K562 (cell line): ENCODE measurements around the gene ZFAND6. TPM values are rescaled to one million over a fixed set of nuclear protein-coding genes. Genes with fewer than 3 reads are reported as not detected.

Source experiments
- ATAC-seq: fragments of 200-7000 bp; cut with Tn5 transposase; 3 replicates; pipeline ENCODE4 v1.9.1; 2020; ENCODE audit warnings: moderate library complexity
- BruUV-seq: library from RNA; stranded (reverse); fragments of 400-500 nt; replicated peaks from 2 replicates; lab custom pipeline; 2021; lab: Mats Ljungman, UMichigan
- CTCF ChIA-PET: fragments of 300-600 bp; formaldehyde crosslinking; extraction: SDS; loops from one replicate; lab custom pipeline; 2021; ENCODE audit warnings: low intra/inter-chr PET ratio; lab: Yijun Ruan, JAX
- POLR2A ChIA-PET: fragments of 300-600, 350-650 bp; sonication (Branson Sonifier 250); formaldehyde crosslinking; extraction: SDS; loops from one replicate; lab custom pipeline; 2021; ENCODE audit warnings: antibody characterized with exemption, inconsistent platforms; lab: Yijun Ruan, JAX
- DNase-seq, 4 experiments: peaks; one replicate each; pipeline versions ENCODE4 v3.0.0 to v3.0.0-alpha.2; 2011 to 2018; ENCODE audit warnings: low spot score in 3 of 4, mixed read lengths in 3 of 4; ENCODE audit errors: extremely low read depth in 1 of 4
- FAIRE-seq: peaks from 2 replicates; lab custom pipeline; 2011; peaks lifted over from hg19 to GRCh38; lab: Jason Lieb, UNC
- H2AFZ ChIP-seq: 2 replicates; pipeline ENCODE4 v1.6.0; 2011; ENCODE audit warnings: low read depth, low read length, control low read depth, inconsistent platforms
- H3K27ac ChIP-seq: fragments of 200-600 bp; 3 replicates; pipeline ENCODE4 v1.8.0; 2011; ENCODE audit warnings: low read depth, mild to moderate bottlenecking, control low read depth, inconsistent platforms, low read length, moderate library complexity, mixed read lengths; ENCODE audit errors: extremely low read depth
- H3K27me3 ChIP-seq, 2 experiments: fragments of 300-600 bp in 1 of 2; 2 replicates in 1 of 2; 3 replicates in 1 of 2; pipeline versions ENCODE4 v1.6.0 to v1.8.0; 2011; ENCODE audit warnings: inconsistent platforms in 2 of 2, low read length in 2 of 2, mild to moderate bottlenecking in 1 of 2, mixed read lengths in 1 of 2, moderate library complexity in 1 of 2; ENCODE audit not compliant: control insufficient read depth in 2 of 2, insufficient read depth in 2 of 2
- H3K36me3 ChIP-seq: fragments of 300-600 bp; 3 replicates; pipeline ENCODE4 v1.8.0; 2011; ENCODE audit warnings: mild to moderate bottlenecking, low read length, inconsistent platforms; ENCODE audit not compliant: control insufficient read depth, insufficient read depth
- H3K4me1 ChIP-seq, 2 experiments: fragments of 200-600 bp in 1 of 2; replicated peaks in 1 of 2; 2 replicates in 1 of 2; 3 replicates in 1 of 2; pipeline versions ENCODE4 v1.5.1 to v1.8.0; 2011; ENCODE audit warnings: inconsistent platforms in 2 of 2, low read length in 2 of 2, mild to moderate bottlenecking in 1 of 2, mixed read lengths in 1 of 2, moderate library complexity in 1 of 2; ENCODE audit not compliant: control insufficient read depth in 2 of 2, insufficient read depth in 2 of 2
- H3K4me2 ChIP-seq: 2 replicates; pipeline ENCODE4 v1.6.1; 2011; ENCODE audit warnings: low read length, control low read depth, inconsistent platforms, mixed read lengths; ENCODE audit not compliant: insufficient read depth
- H3K4me3 ChIP-seq: fragments of 200-600 bp; sonication (generic), shearing (Covaris generic); 2 replicates; pipeline ENCODE4 v1.5.1; 2016; ENCODE audit warnings: control low read depth, inconsistent platforms
- H3K79me2 ChIP-seq: fragments of 200-600 bp; 3 replicates; pipeline ENCODE4 v1.8.0; 2011; ENCODE audit warnings: low read length, inconsistent platforms; ENCODE audit not compliant: control insufficient read depth, insufficient read depth
- H3K9ac ChIP-seq, 2 experiments: 2 replicates each; pipeline versions ENCODE4 v1.6.0 to v1.6.1; 2011; ENCODE audit warnings: low read depth in 2 of 2, low read length in 2 of 2, control low read depth in 1 of 2, inconsistent platforms in 1 of 2, mild to moderate bottlenecking in 1 of 2, mixed read lengths in 1 of 2; ENCODE audit not compliant: insufficient read depth in 1 of 2
- H3K9me1 ChIP-seq: one replicate; pipeline ENCODE4 v1.6.0; 2011; ENCODE audit warnings: inconsistent platforms, mild to moderate bottlenecking, low read length, moderate library complexity; ENCODE audit not compliant: control insufficient read depth, insufficient read depth
- H3K9me3 ChIP-seq: replicated peaks from 2 replicates; pipeline ENCODE4 v1.5.1; 2011; ENCODE audit warnings: low read depth, low read length, inconsistent platforms; ENCODE audit not compliant: control insufficient read depth, insufficient read depth
- H4K20me1 ChIP-seq: replicated peaks from 2 replicates; pipeline ENCODE4 v1.6.1; 2011; ENCODE audit warnings: low read length, inconsistent platforms, mixed read lengths; ENCODE audit not compliant: control insufficient read depth, insufficient read depth
- EHMT2 ChIP-seq: fragments of 450-650 bp; IDR thresholded peaks from 2 replicates; pipeline ENCODE4 v1.6.1; 2018; ENCODE audit warnings: antibody characterized with exemption
- GATAD2B ChIP-seq: fragments of 450-650 bp; IDR thresholded peaks from 2 replicates; pipeline ENCODE4 v1.6.1; 2017; ENCODE audit warnings: mild to moderate bottlenecking, borderline replicate concordance
- IRF2 ChIP-seq: sonication (generic); formaldehyde crosslinking; IDR thresholded peaks from 2 replicates; pipeline ENCODE4 v1.8.1; 2022; ENCODE audit warnings: mild to moderate bottlenecking, missing genetic modification reagents
- KDM4B ChIP-seq, 2 experiments: fragments of 450-650 bp in 1 of 2; sonication (generic) in 1 of 2; IDR thresholded peaks; 2 replicates each; pipeline ENCODE4 v1.6.1; 2016 to 2017; ENCODE audit warnings: borderline replicate concordance in 2 of 2, antibody characterized with exemption in 1 of 2, low read depth in 1 of 2, mild to moderate bottlenecking in 1 of 2
- RB1 ChIP-seq: fragments of 450-650 bp; IDR thresholded peaks from 2 replicates; pipeline ENCODE4 v1.6.1; 2017; ENCODE audit warnings: low read depth, mild to moderate bottlenecking
- RBM34 ChIP-seq: fragments of 200-400 bp; formaldehyde crosslinking; IDR thresholded peaks from 2 replicates; pipeline ENCODE4 v1.6.1; 2018; ENCODE audit warnings: low read length, borderline replicate concordance; ENCODE audit not compliant: insufficient read depth
- TRIM28 ChIP-seq: fragments of 450-650 bp; IDR thresholded peaks from 2 replicates; pipeline ENCODE4 v1.6.1; 2017
- ZNF121 ChIP-seq: sonication (generic); formaldehyde crosslinking; conservative IDR thresholded peaks from 2 replicates; pipeline ENCODE4 v1.8.0; 2022; ENCODE audit warnings: missing genetic modification reagents
- WGBS: fragments of 100-300 bp; shearing (Covaris generic); methylation state at CpG from one replicate; pipeline ENCODE4 v1.1.6; 2016; ENCODE audit warnings: low coverage, mixed read lengths; ENCODE audit not compliant: insufficient coverage; ENCODE audit errors: missing lambda C conversion rate; 5-methylcytosine and 5-hydroxymethylcytosine counted together
- in situ Hi-C: fragments of 300-500 bp; cut with MboI; formaldehyde crosslinking; loops from 4 replicates; pipeline ENCODE4 v1.15.0; 2018; ENCODE audit warnings: inconsistent platforms, mixed read lengths
- intact Hi-C: fragments of 100-400 bp; cut with micrococcal nuclease; formaldehyde crosslinking; loops from 2 replicates; pipeline ENCODE4 v1.14.2; 2022
- polyA plus RNA-seq, 8 experiments: library from polyadenylated mRNA; depleted of rRNA in 4 of 8; stranded (reverse) in 5 of 8; unstranded in 3 of 8; fragments of >200 nt; fragmentation: Nextera tagmentation in 2 of 8; fragmentation: Illumina TruSeq in 1 of 8; extraction: Ambion mirVana in 2 of 8; extraction: Trizol in 1 of 8; gene quantifications; 2 replicates each; pipeline versions ENCODE4 v1.2.1 to v1.2.3, GENCODE V29; 2011 to 2014; ENCODE audit warnings: inconsistent platforms in 1 of 8, missing spikeins in 1 of 8
- total RNA-seq, 7 experiments: library from RNA; depleted of rRNA in 6 of 7; stranded (reverse); fragments of >200 nt in 6 of 7; fragmentation: Illumina TruSeq in 2 of 7; extraction: Trizol in 2 of 7; gene quantifications; 2 replicates each; pipeline versions ENCODE4 v1.2.1 to v1.2.3, GENCODE V29; 2011 to 2021; ENCODE audit warnings: low replicate concordance in 1 of 7
- TF ChIP-seq, protein P1 (sequence below): fragments of 250-450 bp; sonication (Bioruptor Pico); IDR thresholded peaks from 2 replicates; pipeline ENCODE4 v1.4.0; 2020
- TF ChIP-seq, protein P2 (sequence below): sonication (generic); formaldehyde crosslinking; IDR thresholded peaks from 2 replicates; pipeline ENCODE4 v1.8.0; 2023; ENCODE audit warnings: mild to moderate bottlenecking, missing genetic modification reagents

ZFAND6 gene
- total and polyA plus RNA-seq, 9 of the 15 experiments (the other 6 are each of a cell fraction or from before 2014, with no cell fraction given), result 53.9 to 206 (median 88.9) TPM

DNA sequence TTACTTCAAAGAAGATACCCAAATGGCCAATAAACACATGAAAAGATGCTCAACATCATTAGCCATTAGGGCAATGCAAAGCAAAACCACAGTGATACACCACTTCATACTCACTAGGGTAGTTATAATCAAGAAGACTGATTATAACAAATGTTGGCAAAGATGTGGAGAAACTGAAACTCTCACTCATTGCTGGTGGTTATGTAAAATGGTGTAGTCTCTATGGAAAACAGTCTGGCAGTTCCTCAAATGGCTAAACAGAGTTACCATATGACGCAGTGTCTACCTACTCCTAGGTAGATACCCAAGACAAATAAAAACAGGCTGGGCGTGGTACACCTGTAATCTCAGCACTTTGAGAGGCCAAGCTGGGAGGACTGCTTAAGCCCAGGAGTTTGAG, 3.5 kb upstream of the ZFAND6 start:
- no peak overlapping the region for H3K4me3 ChIP-seq
- CTCF ChIA-PET, result no interaction called here
- H4K20me1 ChIP-seq, result no peaks in the 10 kb centered on the region
- H3K4me2 ChIP-seq, result no peak overlapping the region
- FAIRE-seq, result no peak
- no peak overlapping the region for H3K9ac ChIP-seq
- H3K9me1 ChIP-seq, result no peaks in the 10 kb centered on the region
- H3K9me3 ChIP-seq, result peaks cover 11% of the 10 kb centered on the region
- H3K27ac ChIP-seq, result no peak overlapping the region
- POLR2A ChIA-PET, result no interaction called here
- 88% methylated on average over 2 of the region's 2 CpGs for WGBS
- peaks cover 20 to 22% of the 10 kb centered on the region in 2 experiments for H3K4me1 ChIP-seq
- in situ Hi-C loops (no loop called here), intact Hi-C loops (loop anchor here (10.0 kb wide), 1 partner anchor 161 kb away; the partner anchor contains the start of gene MTHFS)
- H3K79me2 ChIP-seq, result peaks cover 11% of the 10 kb centered on the region
- no peak for ATAC-seq
- BruUV-seq, result no TSS peak
- no peak overlapping the region for H2AFZ ChIP-seq
- DNase-seq, result no peak
- TF ChIP-seq ZNF121 (CRISPR knock-in tag) (no peak), KDM4B (IDR thresholded peaks at IDR 0.05; ENCODE audit: borderline replicate concordance in 2 of 2, low read depth in 1 of 2) (no peak), IRF2 (CRISPR knock-in tag) (no peak), RBM34 (no peak), TRIM28 (no peak), EHMT2 (no peak), GATAD2B (no peak), RB1 (no peak)
- TF ChIP-seq, protein P1, sequence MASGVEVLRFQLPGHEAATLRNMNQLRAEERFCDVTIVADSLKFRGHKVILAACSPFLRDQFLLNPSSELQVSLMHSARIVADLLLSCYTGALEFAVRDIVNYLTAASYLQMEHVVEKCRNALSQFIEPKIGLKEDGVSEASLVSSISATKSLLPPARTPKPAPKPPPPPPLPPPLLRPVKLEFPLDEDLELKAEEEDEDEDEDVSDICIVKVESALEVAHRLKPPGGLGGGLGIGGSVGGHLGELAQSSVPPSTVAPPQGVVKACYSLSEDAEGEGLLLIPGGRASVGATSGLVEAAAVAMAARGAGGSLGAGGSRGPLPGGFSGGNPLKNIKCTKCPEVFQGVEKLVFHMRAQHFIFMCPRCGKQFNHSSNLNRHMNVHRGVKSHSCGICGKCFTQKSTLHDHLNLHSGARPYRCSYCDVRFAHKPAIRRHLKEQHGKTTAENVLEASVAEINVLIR (CRISPR knock-in tag), result no peak
- TF ChIP-seq, protein P2, sequence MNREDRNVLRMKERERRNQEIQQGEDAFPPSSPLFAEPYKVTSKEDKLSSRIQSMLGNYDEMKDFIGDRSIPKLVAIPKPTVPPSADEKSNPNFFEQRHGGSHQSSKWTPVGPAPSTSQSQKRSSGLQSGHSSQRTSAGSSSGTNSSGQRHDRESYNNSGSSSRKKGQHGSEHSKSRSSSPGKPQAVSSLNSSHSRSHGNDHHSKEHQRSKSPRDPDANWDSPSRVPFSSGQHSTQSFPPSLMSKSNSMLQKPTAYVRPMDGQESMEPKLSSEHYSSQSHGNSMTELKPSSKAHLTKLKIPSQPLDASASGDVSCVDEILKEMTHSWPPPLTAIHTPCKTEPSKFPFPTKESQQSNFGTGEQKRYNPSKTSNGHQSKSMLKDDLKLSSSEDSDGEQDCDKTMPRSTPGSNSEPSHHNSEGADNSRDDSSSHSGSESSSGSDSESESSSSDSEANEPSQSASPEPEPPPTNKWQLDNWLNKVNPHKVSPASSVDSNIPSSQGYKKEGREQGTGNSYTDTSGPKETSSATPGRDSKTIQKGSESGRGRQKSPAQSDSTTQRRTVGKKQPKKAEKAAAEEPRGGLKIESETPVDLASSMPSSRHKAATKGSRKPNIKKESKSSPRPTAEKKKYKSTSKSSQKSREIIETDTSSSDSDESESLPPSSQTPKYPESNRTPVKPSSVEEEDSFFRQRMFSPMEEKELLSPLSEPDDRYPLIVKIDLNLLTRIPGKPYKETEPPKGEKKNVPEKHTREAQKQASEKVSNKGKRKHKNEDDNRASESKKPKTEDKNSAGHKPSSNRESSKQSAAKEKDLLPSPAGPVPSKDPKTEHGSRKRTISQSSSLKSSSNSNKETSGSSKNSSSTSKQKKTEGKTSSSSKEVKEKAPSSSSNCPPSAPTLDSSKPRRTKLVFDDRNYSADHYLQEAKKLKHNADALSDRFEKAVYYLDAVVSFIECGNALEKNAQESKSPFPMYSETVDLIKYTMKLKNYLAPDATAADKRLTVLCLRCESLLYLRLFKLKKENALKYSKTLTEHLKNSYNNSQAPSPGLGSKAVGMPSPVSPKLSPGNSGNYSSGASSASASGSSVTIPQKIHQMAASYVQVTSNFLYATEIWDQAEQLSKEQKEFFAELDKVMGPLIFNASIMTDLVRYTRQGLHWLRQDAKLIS, result no peak
- TF ChIP-seq, all 486 proteins: peak for 0
- Histone ChIP-seq H3K27me3 (no peaks in the 10 kb centered on the region), H3K36me3 (no peaks in the 10 kb centered on the region)
